Neutrophil (primary cell): ENCODE results near the gene KIF26B.
"Not testable (repeated sequence)": the region's sequence is repeated elsewhere in the genome, so short reads cannot be mapped to it uniquely, and the experiment has no call there.

Experiments used
- H3K27ac ChIP-seq: fragments of 200-600 bp; sonication (generic); 2 replicates; pipeline ENCODE4 v1.5.1; 2016; ENCODE audit warnings: mild to moderate bottlenecking, moderate library complexity
- H3K27me3 ChIP-seq: fragments of 200-600 bp; sonication (generic); 2 replicates; pipeline ENCODE4 v1.6.0; 2016; ENCODE audit warnings: mild to moderate bottlenecking
- H3K36me3 ChIP-seq: fragments of 200-600 bp; sonication (generic); 2 replicates; pipeline ENCODE4 v1.5.1; 2017
- H3K4me1 ChIP-seq, 2 experiments: fragments of 200-600 bp in 1 of 2; sonication (generic) in 1 of 2; 1 replicate in 1 of 2; 2 replicates in 1 of 2; pipeline versions ENCODE4 v1.5.1 to v1.6.1; 2013 to 2016; ENCODE audit warnings: low read depth in 1 of 2, low read length in 1 of 2, mild to moderate bottlenecking in 1 of 2, moderate library complexity in 1 of 2; ENCODE audit not compliant: control insufficient read depth in 1 of 2, insufficient read depth in 1 of 2
- H3K4me3 ChIP-seq, 2 experiments: fragments of 200-600 bp in 1 of 2; sonication (generic) in 1 of 2; 1 replicate in 1 of 2; 2 replicates in 1 of 2; pipeline ENCODE4 v1.5.1; 2013 to 2016; ENCODE audit warnings: low read depth in 1 of 2, low read length in 1 of 2, mild to moderate bottlenecking in 1 of 2, moderate library complexity in 1 of 2
- H3K9me3 ChIP-seq: fragments of 200-600 bp; sonication (generic); 2 replicates; pipeline ENCODE4 v1.5.1; 2016
- TF ChIP-seq, protein P1 (sequence below): fragments of 200-600 bp; sonication (generic); IDR thresholded peaks from 2 replicates; pipeline ENCODE4 v1.5.1; 2016; ENCODE audit warnings: antibody characterized with exemption

Gene KIF26B

DNA sequence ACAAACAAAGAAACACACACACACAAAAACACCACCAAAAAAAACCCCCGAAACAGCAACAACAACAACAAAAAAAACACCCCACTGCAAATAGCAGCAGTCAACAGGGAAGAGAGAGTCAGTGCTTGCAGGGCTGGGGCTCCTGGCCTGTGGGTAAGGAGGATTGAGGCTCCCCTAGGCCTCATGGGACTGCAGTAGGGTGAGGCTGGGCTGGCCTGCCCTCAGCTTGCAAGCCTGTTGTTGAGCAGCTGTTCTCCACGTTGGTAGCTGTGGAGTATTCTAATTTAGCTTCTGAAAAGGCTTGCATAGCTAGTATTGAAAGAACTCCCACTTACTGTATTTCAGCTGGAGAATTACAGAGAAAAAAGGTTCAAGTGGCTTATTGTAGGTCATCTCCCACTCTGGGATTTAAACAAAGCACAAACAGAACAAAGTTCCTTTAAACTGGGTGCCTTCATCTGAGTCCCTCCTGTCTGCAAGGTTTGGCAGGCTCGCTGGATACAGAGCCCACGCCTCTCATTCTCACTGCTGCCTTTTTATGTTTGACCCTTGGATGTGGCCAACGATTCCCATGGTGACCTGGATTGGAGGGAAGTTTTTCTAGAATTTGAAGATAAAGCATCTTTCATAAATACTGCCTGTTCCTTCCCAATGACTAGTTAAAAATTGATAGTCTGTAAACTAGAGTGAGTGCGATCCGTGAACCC lies 247.2 kb downstream of the KIF26B start:
- TF ChIP-seq, protein P1, sequence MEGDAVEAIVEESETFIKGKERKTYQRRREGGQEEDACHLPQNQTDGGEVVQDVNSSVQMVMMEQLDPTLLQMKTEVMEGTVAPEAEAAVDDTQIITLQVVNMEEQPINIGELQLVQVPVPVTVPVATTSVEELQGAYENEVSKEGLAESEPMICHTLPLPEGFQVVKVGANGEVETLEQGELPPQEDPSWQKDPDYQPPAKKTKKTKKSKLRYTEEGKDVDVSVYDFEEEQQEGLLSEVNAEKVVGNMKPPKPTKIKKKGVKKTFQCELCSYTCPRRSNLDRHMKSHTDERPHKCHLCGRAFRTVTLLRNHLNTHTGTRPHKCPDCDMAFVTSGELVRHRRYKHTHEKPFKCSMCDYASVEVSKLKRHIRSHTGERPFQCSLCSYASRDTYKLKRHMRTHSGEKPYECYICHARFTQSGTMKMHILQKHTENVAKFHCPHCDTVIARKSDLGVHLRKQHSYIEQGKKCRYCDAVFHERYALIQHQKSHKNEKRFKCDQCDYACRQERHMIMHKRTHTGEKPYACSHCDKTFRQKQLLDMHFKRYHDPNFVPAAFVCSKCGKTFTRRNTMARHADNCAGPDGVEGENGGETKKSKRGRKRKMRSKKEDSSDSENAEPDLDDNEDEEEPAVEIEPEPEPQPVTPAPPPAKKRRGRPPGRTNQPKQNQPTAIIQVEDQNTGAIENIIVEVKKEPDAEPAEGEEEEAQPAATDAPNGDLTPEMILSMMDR = no peak
- no peaks in the 10 kb centered on the region for H3K4me1 ChIP-seq
- no peak overlapping the region for H3K4me3 ChIP-seq
- H3K9me3 ChIP-seq = no peaks in the 10 kb centered on the region
- H3K27me3 ChIP-seq = no peaks in the 10 kb centered on the region
- no peak overlapping the region for H3K27ac ChIP-seq
- no peaks in the 10 kb centered on the region for H3K36me3 ChIP-seq

DNA sequence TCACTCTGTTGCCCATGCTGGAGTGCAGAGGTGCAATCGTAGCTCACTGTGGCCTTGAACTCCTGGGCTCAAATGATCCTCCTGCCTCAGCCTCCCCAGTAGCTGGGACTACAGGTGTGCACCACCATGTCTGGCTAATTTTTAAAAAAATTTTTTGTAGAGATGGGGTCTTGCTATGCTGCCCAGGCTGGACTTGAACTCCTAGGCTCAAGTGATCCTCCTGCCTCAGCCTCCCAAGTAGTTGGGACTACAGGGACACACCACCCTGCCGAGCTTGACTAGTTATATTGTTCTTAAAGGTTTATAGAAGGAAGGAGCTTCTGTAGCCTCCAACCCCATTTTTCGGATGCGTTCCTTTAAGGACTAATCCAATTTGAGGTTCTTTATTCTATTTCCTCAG lies 248.2 kb downstream of the KIF26B start:
- not testable (repeated sequence) for H3K27ac ChIP-seq, H3K4me1 ChIP-seq, H3K27me3 ChIP-seq, H3K36me3 ChIP-seq, H3K9me3 ChIP-seq, H3K4me3 ChIP-seq

DNA sequence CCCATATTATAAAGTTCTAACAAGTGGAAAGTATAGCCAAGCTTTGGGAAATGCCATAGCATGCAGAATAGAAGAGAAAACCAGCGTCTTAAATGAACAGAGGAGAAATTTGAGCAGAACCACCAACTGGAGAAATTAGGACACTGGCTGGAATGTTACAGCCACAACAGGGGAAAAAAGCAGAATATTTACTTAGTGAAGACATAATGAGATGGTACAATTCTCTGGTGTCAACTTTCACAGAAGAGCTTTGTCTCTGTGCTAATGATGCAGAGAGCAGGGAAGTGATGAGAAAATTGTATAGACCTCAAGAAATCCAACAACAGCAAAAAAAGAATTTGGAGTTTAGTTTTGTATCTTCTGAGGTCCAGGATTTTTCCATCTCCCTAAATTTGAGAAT lies 249.7 kb downstream of the KIF26B start:
- Histone ChIP-seq H3K27ac (no peak overlapping the region), H3K36me3 (no peaks in the 10 kb centered on the region), H3K4me3 (no peak overlapping the region), H3K27me3 (no peaks in the 10 kb centered on the region), H3K4me1 (no peaks in the 10 kb centered on the region), H3K9me3 (no peaks in the 10 kb centered on the region)
- TF ChIP-seq, protein P1 = no peak

DNA sequence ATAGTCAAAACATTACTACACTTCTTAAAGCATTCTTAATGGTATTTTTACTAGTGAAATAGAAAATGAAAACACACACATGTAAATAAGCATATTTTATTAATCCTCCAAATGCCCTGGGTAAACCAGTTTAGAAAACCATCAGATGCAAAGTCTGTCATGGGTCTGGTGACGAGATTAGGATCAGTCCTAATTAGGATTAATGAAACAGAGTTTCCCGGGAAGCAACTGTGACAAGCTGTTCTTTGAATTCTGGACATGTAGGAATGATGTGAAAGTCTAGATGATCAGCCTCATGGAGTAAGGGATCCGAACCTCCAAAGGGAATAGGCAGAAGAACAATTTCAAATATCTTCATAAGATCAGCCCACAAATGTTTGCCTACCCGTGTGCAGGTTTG lies 250.2 kb downstream of the KIF26B start:
- no peaks in the 10 kb centered on the region for H3K36me3 ChIP-seq
- H3K27ac ChIP-seq = no peak overlapping the region
- no peaks in the 10 kb centered on the region for H3K4me1 ChIP-seq
- no peaks in the 10 kb centered on the region for H3K27me3 ChIP-seq
- TF ChIP-seq, protein P1 = no peak
- no peak overlapping the region for H3K4me3 ChIP-seq
- no peaks in the 10 kb centered on the region for H3K9me3 ChIP-seq

DNA sequence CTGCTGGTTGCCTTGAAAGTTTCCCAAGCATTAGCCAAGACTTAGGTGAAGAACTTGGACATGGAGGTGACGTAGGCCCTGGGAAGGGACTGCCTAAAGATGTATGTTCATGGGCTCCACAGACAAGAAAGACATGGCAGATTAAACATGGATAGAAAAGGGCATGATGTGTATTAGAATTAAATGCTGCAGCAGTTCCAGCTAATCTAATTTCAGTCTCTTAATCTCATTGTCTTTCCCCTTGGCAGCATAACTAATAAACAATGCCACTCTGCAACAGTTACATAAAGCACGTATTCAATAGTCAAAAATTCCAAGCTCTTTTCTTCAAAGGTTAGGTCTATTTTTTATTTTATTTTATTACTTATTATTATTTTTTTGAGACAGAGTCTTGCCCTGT lies 251.6 kb downstream of the KIF26B start:
- Histone ChIP-seq H3K9me3 (no peaks in the 10 kb centered on the region), H3K27me3 (no peaks in the 10 kb centered on the region), H3K4me3 (no peak overlapping the region), H3K4me1 (no peaks in the 10 kb centered on the region), H3K27ac (no peak overlapping the region), H3K36me3 (no peaks in the 10 kb centered on the region)
- TF ChIP-seq, protein P1 = no peak

DNA sequence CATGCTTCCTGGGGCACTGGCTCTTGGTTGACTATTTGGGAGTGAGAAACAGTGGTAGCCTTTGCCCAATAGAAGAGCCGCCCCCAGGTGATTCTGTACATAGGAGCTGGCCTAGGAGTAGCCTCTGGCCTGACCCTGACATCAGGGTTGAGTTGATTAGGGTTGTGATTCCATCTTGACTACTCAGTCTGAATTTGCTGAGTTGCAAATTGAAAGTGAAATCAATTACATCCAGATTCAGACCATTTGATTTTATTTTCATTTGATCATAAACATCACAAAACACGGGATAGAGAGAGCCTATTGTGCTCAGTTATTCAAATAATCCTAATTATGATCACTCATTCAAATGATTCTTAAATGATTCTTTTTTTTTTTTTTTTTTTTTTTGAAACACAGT lies 253.2 kb downstream of the KIF26B start:
- Histone ChIP-seq H3K27me3 (no peaks in the 10 kb centered on the region), H3K4me1 (no peaks in the 10 kb centered on the region), H3K9me3 (no peaks in the 10 kb centered on the region), H3K36me3 (no peaks in the 10 kb centered on the region), H3K4me3 (no peak overlapping the region), H3K27ac (no peak overlapping the region)
- TF ChIP-seq, protein P1 = no peak
